ENCODE measurements around the gene RORC.

DNA sequence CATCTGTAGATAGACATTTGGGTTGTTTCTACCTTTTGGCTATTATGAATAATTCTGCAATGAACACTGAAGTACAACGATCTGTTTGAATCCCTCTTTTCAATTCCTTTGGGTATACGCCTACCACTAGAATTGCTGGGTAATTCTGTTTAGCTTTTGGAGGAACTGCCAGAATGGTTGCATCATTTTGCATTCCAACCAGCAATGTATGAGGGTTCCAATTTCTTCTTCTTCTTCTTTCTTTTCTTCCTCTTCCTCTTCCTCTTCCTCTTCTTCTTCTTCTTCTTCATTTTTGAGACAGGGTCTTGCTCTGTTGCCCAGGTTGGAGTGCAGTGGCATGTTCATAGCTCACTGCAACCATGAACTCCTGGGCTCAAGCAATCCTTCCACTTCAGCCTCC, 35.7 kb upstream of the RORC start:
- TF ChIP-seq, protein P1, sequence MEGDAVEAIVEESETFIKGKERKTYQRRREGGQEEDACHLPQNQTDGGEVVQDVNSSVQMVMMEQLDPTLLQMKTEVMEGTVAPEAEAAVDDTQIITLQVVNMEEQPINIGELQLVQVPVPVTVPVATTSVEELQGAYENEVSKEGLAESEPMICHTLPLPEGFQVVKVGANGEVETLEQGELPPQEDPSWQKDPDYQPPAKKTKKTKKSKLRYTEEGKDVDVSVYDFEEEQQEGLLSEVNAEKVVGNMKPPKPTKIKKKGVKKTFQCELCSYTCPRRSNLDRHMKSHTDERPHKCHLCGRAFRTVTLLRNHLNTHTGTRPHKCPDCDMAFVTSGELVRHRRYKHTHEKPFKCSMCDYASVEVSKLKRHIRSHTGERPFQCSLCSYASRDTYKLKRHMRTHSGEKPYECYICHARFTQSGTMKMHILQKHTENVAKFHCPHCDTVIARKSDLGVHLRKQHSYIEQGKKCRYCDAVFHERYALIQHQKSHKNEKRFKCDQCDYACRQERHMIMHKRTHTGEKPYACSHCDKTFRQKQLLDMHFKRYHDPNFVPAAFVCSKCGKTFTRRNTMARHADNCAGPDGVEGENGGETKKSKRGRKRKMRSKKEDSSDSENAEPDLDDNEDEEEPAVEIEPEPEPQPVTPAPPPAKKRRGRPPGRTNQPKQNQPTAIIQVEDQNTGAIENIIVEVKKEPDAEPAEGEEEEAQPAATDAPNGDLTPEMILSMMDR (IDR thresholded peaks at IDR 0.05): no peak
- no peak for TF ChIP-seq POLR2A (IDR thresholded peaks at IDR 0.05)

Data from testis (tissue), 2 donors.